Cerebellar cortex (tissue), 1 donor: Measurements from ENCODE around the gene PAQR7.

ENCODE experiments used
- DNase-seq: peaks from one replicate; pipeline ENCODE4 v3.0.0-alpha.2; 2015; ENCODE audit warnings: low spot score

Gene PAQR7

DNA sequence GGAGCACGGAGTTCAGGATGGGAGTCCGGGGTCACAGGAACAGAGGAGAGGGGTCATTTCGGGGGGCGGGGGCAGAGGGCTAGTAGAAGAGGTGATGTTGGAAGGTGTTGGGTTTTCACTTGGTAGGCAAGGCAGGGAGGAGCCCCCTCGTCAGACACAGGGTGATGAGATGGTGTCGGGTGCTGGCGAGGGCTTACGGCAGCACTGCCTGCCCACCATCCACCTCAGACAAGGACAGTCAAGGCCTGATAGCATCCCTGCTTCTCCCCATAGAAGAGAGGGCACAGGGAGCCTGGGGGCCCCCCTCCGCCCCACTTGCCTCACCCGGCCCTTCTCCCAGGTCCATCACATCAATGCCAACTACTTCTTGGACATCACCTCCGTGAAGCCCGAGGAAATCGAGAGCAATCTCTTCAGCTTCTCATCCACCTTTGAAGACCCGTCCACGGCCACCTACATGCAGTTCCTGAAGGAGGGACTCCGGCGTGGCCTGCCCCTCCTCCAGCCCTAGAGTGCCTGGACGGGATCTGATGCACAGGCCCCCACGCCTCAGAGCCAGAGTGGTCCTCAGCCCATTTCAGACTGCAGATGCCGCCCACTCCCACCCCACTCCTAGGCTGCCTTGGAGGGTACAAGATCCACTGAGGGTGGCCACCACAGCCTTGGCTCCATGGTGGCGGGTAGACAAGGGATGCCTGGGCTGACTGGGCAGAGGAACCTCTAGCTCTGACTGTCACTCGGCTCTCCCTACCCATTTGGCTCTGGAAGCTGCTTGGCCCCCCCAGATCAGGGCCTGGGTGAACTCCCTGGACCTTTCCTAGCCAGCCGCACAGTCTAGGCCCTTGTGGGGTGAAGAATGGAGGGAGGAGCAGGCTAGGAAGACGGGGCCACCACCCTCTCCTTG lies 60.0 kb downstream of the PAQR7 start:
- DNase-seq = no peak

DNA sequence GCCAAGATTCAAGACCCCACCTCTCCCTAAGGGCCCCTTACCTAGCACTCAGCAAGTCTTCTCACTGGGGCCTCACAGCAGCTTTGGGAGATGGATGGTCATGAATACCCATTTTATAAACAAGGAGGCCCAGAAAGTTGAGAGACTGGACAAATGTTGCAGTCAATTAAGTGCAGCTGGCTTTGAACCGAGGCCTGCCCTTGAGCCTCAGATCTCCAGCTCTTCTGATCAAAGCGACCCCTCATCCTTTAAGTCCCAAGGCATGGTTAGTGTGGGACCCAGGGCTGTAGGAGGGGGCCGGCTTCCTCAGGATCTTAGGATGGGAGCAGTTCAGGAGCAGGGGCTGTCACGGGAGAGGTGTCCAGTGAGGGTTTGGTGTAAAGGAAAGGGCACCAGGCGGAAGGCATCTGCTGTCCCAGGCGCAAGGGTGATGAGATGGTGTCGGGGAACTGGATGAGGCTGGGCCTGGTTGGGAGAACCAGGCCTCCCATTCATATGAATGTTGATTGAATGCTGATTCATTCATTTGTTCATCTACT lies 60.9 kb downstream of the PAQR7 start:
- no peak for DNase-seq

DNA sequence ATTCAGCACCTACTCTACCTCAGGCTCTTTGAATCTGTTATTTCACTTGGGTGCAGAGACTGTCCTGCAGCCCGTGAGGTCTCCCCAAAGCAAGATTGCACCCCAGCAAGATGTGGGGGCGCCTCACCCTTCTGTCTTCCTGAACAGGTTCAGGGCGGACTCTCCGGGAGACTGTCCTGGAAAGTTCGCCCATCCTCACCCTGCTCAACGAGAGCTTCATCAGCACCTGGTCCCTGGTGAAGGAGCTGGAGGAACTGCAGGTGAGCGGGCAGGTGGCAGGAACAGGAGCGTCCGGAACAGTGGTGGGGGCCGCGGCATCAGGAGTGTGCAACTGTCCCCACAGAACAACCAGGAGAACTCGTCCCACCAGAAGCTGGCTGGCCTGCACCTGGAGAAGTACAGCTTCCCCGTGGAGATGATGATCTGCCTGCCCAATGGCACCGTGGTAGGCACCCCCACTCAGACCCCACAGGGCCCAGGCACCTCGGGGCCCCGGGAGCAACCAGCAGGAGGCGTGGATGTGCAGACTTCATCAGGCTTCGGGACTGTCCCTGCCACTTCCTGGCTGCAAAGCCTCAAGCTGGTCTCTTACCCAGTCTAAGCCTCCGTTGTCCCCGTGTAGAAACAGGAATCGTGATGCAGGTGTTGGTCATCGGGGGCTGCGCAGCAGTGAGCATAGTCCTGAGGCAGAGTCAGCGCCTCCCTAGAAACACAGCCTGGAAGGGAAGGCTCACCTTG lies 61.6 kb downstream of the PAQR7 start:
- DNase-seq = no peak

- DNase-seq = no peak
Observed at GRCh38 chr1:25813071-25813733, 62.3 kb downstream of the PAQR7 start.
